Left colon (tissue), 2 donors: ENCODE measurements around the gene GAN. TPM values are rescaled to one million over a fixed set of nuclear protein-coding genes. Genes with fewer than 3 reads are reported as not detected.
"Not testable (repeated sequence)": the region's sequence is repeated elsewhere in the genome, so short reads cannot be mapped to it uniquely, and the experiment has no call there.

ENCODE experiments used
- ATAC-seq: fragments of 200-7000 bp; cut with Tn5 transposase; one replicate; pipeline ENCODE4 v1.9.1; 2020; ENCODE audit warnings: mild to moderate bottlenecking, moderate library complexity
- DNase-seq, 2 donors: peaks; one replicate each; pipeline ENCODE4 v3.0.0-alpha.2; 2020
- intact Hi-C, 2 donors: fragments of 100-400 bp; cut with DNase I in 1 of 2; cut with micrococcal nuclease in 1 of 2; formaldehyde crosslinking; loops; one replicate each; pipeline versions ENCODE4 v1.11.2 to v1.14.0; 2022; cut with DNase I, micrococcal nuclease
- total RNA-seq, 2 donors: library from RNA; stranded (reverse); fragmentation: NEBNext Ultra II Directional; extraction: Animal tissue kit (Norgen Biotek cat#: 25700); gene quantifications; one replicate each; pipeline ENCODE4 v1.2.1, GENCODE V29; 2021
- donor health status: DM: no; HTN: no; CAD: no.
- donor health status: DM: yes; HTN: yes; CAD: no.

Gene GAN
- total RNA-seq, 2 donors from 2014 or later: 16.7 to 18.3 TPM

- intact Hi-C loops: no loop called here
- DNase-seq (no peak), ATAC-seq (no peak)
Observed at GRCh38 chr16:81410643-81411293, 96.0 kb downstream of the GAN start.

- intact Hi-C loops: no loop called here
- ATAC-seq: no peak
- no peak for DNase-seq
Observed at GRCh38 chr16:81413245-81413990, 98.7 kb downstream of the GAN start.

- intact Hi-C loops: no loop called here
- DNase-seq (no peak), ATAC-seq (no peak)
Observed at GRCh38 chr16:81415751-81416150, 101.0 kb downstream of the GAN start.

GRCh38 chr16:81416749-81417148 lies 102.0 kb downstream of the GAN start:
- intact Hi-C loops: no loop called here
- ATAC-seq (no peak), DNase-seq (no peak)

- intact Hi-C loops: no loop called here
- no peak for DNase-seq
- no peak for ATAC-seq
Observed at GRCh38 chr16:81417210-81417609, 102.4 kb downstream of the GAN start.

- intact Hi-C loops: no loop called here
- peak in 1 of 2 donors; percentile 24 for DNase-seq
- ATAC-seq: peak; percentile 85
Observed at GRCh38 chr16:81419806-81420205, 105.0 kb downstream of the GAN start.

GRCh38 chr16:81421126-81421525 lies 106.4 kb downstream of the GAN start:
- DNase-seq (no peak), ATAC-seq (no peak)
- intact Hi-C loops: no loop called here

- DNase-seq: peak; percentile 46
- intact Hi-C loops: no loop called here
- peak; percentile 81 for ATAC-seq
Observed at GRCh38 chr16:81421536-81421935, 106.8 kb downstream of the GAN start.

- not testable (repeated sequence) for ATAC-seq, DNase-seq
Observed at GRCh38 chr16:81422153-81422552, 107.4 kb downstream of the GAN start.

GRCh38 chr16:81424771-81425170 lies 110.0 kb downstream of the GAN start:
- DNase-seq: no peak
- peak; percentile 15 for ATAC-seq

More at GRCh38 chr16:81422153-81422552, 107.4 kb downstream of the GAN start:
- intact Hi-C loops: not testable (repeated sequence)

GRCh38 chr16:81427219-81427618 lies 112.5 kb downstream of the GAN start:
- intact Hi-C loops: no loop called here
- ATAC-seq: no peak
- DNase-seq: no peak

More at GRCh38 chr16:81424771-81425170, 110.0 kb downstream of the GAN start:
- intact Hi-C loops: no loop called here

- intact Hi-C loops: no loop called here
- ATAC-seq (peak; percentile 81), DNase-seq (peak in 1 of 2 donors; percentile 57)
Observed at GRCh38 chr16:81429045-81429521, 114.3 kb downstream of the GAN start.

- DNase-seq (no peak), ATAC-seq (no peak)
- intact Hi-C loops: no loop called here
Observed at GRCh38 chr16:81431554-81432353, 117.0 kb downstream of the GAN start.

GRCh38 chr16:81432937-81433557 lies 118.3 kb downstream of the GAN start:
- intact Hi-C loops: no loop called here
- DNase-seq (no peak), ATAC-seq (no peak)

GRCh38 chr16:81435103-81435502 lies 120.3 kb downstream of the GAN start:
- no peak for ATAC-seq
- intact Hi-C loops: no loop called here

GRCh38 chr16:81435567-81435966 lies 120.8 kb downstream of the GAN start:
- ATAC-seq: no peak

More at GRCh38 chr16:81435103-81435502, 120.3 kb downstream of the GAN start:
- no peak for DNase-seq

GRCh38 chr16:81436386-81436785 lies 121.6 kb downstream of the GAN start:
- ATAC-seq (no peak), DNase-seq (no peak)
- intact Hi-C loops: no loop called here

More at GRCh38 chr16:81435567-81435966, 120.8 kb downstream of the GAN start:
- intact Hi-C loops: no loop called here
- DNase-seq: no peak

- DNase-seq (no peak), ATAC-seq (no peak)
- intact Hi-C loops: no loop called here
Observed at GRCh38 chr16:81437865-81438264, 123.1 kb downstream of the GAN start.
